ENCODE results near the gene FBLN2. TPM values are rescaled to one million over a fixed set of nuclear protein-coding genes. Genes with fewer than 3 reads are reported as not detected.

Gene FBLN2
- total RNA-seq, 1 donor from 2014 or later = not detected

- Mint-ChIP-seq H3K4me1 (no peaks in the 10 kb centered on the region), H3K27me3 (peaks cover 17% of the 10 kb centered on the region), H3K9me3 (no peaks in the 10 kb centered on the region)
These were observed 111.3 kb downstream of the FBLN2 start for GRCh38 chr3:13660042-13660874.

GRCh38 chr3:13661121-13661520, 112.2 kb downstream of the FBLN2 start:
- intact Hi-C loops (cut with micrococcal nuclease) = no loop called here
- H3K27ac Mint-ChIP-seq = no peak overlapping the region
- DNase-seq = no peak
- no peaks in the 10 kb centered on the region for H3K4me1 Mint-ChIP-seq
- H3K4me3 Mint-ChIP-seq = no peak overlapping the region
- H3K9me3 Mint-ChIP-seq = no peaks in the 10 kb centered on the region
- no peaks in the 10 kb centered on the region for H3K36me3 Mint-ChIP-seq (ENCODE audit: low read depth)
- H3K27me3 Mint-ChIP-seq = peaks cover 10% of the 10 kb centered on the region

More at GRCh38 chr3:13660042-13660874, 111.3 kb downstream of the FBLN2 start:
- no peak for DNase-seq
- intact Hi-C loops (cut with micrococcal nuclease) = no loop called here
- Mint-ChIP-seq H3K27ac (no peak overlapping the region), H3K4me3 (no peak overlapping the region), H3K36me3 (ENCODE audit: low read depth) (no peaks in the 10 kb centered on the region)

- intact Hi-C loops (cut with micrococcal nuclease) = no loop called here
- no peaks in the 10 kb centered on the region for H3K9me3 Mint-ChIP-seq
- peaks cover 5% of the 10 kb centered on the region for H3K27me3 Mint-ChIP-seq
- H3K27ac Mint-ChIP-seq = no peak overlapping the region
- H3K36me3 Mint-ChIP-seq (ENCODE audit: low read depth) = no peaks in the 10 kb centered on the region
- DNase-seq = no peak
- H3K4me3 Mint-ChIP-seq = no peak overlapping the region
- no peaks in the 10 kb centered on the region for H3K4me1 Mint-ChIP-seq
These were observed 113.4 kb downstream of the FBLN2 start for GRCh38 chr3:13662238-13662847.

GRCh38 chr3:13663781-13664535, 115.0 kb downstream of the FBLN2 start:
- H3K27me3 Mint-ChIP-seq = no peaks in the 10 kb centered on the region
- no peak overlapping the region for H3K4me3 Mint-ChIP-seq
- no peak for DNase-seq
- H3K9me3 Mint-ChIP-seq = no peaks in the 10 kb centered on the region
- no peaks in the 10 kb centered on the region for H3K4me1 Mint-ChIP-seq
- H3K36me3 Mint-ChIP-seq (ENCODE audit: low read depth) = no peaks in the 10 kb centered on the region
- no peak overlapping the region for H3K27ac Mint-ChIP-seq
- intact Hi-C loops (cut with micrococcal nuclease) = no loop called here

- H3K27ac Mint-ChIP-seq = no peak overlapping the region
- H3K4me1 Mint-ChIP-seq = no peaks in the 10 kb centered on the region
- intact Hi-C loops (cut with micrococcal nuclease) = no loop called here
- DNase-seq = no peak
- H3K36me3 Mint-ChIP-seq (ENCODE audit: low read depth) = no peaks in the 10 kb centered on the region
- H3K9me3 Mint-ChIP-seq = no peaks in the 10 kb centered on the region
- no peak overlapping the region for H3K4me3 Mint-ChIP-seq
- no peaks in the 10 kb centered on the region for H3K27me3 Mint-ChIP-seq
These were observed 116.8 kb downstream of the FBLN2 start for GRCh38 chr3:13665582-13666226.

GRCh38 chr3:13666227-13666619, 117.3 kb downstream of the FBLN2 start:
- Mint-ChIP-seq H3K4me3 (no peak overlapping the region), H3K9me3 (no peaks in the 10 kb centered on the region), H3K36me3 (ENCODE audit: low read depth) (no peaks in the 10 kb centered on the region), H3K27me3 (no peaks in the 10 kb centered on the region), H3K4me1 (no peaks in the 10 kb centered on the region), H3K27ac (no peak overlapping the region)
- intact Hi-C loops (cut with micrococcal nuclease) = no loop called here
- no peak for DNase-seq

- Mint-ChIP-seq H3K4me1 (no peaks in the 10 kb centered on the region), H3K4me3 (no peak overlapping the region), H3K9me3 (no peaks in the 10 kb centered on the region), H3K36me3 (ENCODE audit: low read depth) (no peaks in the 10 kb centered on the region), H3K27ac (no peak overlapping the region), H3K27me3 (no peaks in the 10 kb centered on the region)
- intact Hi-C loops (cut with micrococcal nuclease) = no loop called here
- no peak for DNase-seq
These were observed 118.1 kb downstream of the FBLN2 start for GRCh38 chr3:13666781-13667709.

GRCh38 chr3:13668136-13668535, 119.2 kb downstream of the FBLN2 start:
- Mint-ChIP-seq H3K36me3 (ENCODE audit: low read depth) (no peaks in the 10 kb centered on the region), H3K9me3 (no peaks in the 10 kb centered on the region), H3K4me3 (no peak overlapping the region), H3K27me3 (no peaks in the 10 kb centered on the region), H3K27ac (no peak overlapping the region), H3K4me1 (no peaks in the 10 kb centered on the region)
- no peak for DNase-seq
- intact Hi-C loops (cut with micrococcal nuclease) = no loop called here

- no peak for DNase-seq
- Mint-ChIP-seq H3K27ac (no peak overlapping the region), H3K4me3 (no peak overlapping the region), H3K9me3 (no peaks in the 10 kb centered on the region), H3K4me1 (no peaks in the 10 kb centered on the region), H3K36me3 (ENCODE audit: low read depth) (no peaks in the 10 kb centered on the region), H3K27me3 (no peaks in the 10 kb centered on the region)
- intact Hi-C loops (cut with micrococcal nuclease) = no loop called here
These were observed 120.5 kb downstream of the FBLN2 start for GRCh38 chr3:13669457-13669856.

GRCh38 chr3:13670292-13670691, 121.4 kb downstream of the FBLN2 start:
- no peaks in the 10 kb centered on the region for H3K27me3 Mint-ChIP-seq
- DNase-seq = no peak
- H3K9me3 Mint-ChIP-seq = no peaks in the 10 kb centered on the region
- intact Hi-C loops (cut with micrococcal nuclease) = no loop called here
- no peak overlapping the region for H3K27ac Mint-ChIP-seq
- no peaks in the 10 kb centered on the region for H3K36me3 Mint-ChIP-seq (ENCODE audit: low read depth)
- H3K4me3 Mint-ChIP-seq = no peak overlapping the region
- no peaks in the 10 kb centered on the region for H3K4me1 Mint-ChIP-seq

GRCh38 chr3:13671482-13672233, 122.7 kb downstream of the FBLN2 start:
- no peak overlapping the region for H3K4me3 Mint-ChIP-seq
- H3K36me3 Mint-ChIP-seq (ENCODE audit: low read depth) = no peaks in the 10 kb centered on the region
- H3K4me1 Mint-ChIP-seq = no peaks in the 10 kb centered on the region

GRCh38 chr3:13673207-13673606, 124.3 kb downstream of the FBLN2 start:
- intact Hi-C loops (cut with micrococcal nuclease) = no loop called here
- Mint-ChIP-seq H3K9me3 (no peaks in the 10 kb centered on the region), H3K36me3 (ENCODE audit: low read depth) (no peaks in the 10 kb centered on the region), H3K4me3 (no peak overlapping the region), H3K27ac (no peak overlapping the region), H3K4me1 (no peaks in the 10 kb centered on the region), H3K27me3 (peaks cover 2% of the 10 kb centered on the region)
- no peak for DNase-seq

More at GRCh38 chr3:13671482-13672233, 122.7 kb downstream of the FBLN2 start:
- intact Hi-C loops (cut with micrococcal nuclease) = no loop called here
- no peaks in the 10 kb centered on the region for H3K9me3 Mint-ChIP-seq
- no peak overlapping the region for H3K27ac Mint-ChIP-seq
- no peaks in the 10 kb centered on the region for H3K27me3 Mint-ChIP-seq
- no peak for DNase-seq
